Kidney (tissue), 14 donors: Measurements from ENCODE around the gene DLGAP1. TPM values are rescaled to one million over a fixed set of nuclear protein-coding genes. Genes with fewer than 3 reads are reported as not detected.
A peak's percentile ranks its signal among the peaks of the same experiment; 100 is the strongest.

ENCODE experiments used
- DNase-seq, 5 donors: peaks; one replicate each; pipeline ENCODE4 v3.0.0-alpha.2; 2013 to 2020
- FAIRE-seq: peaks from 2 replicates; lab custom pipeline; 2012; peaks lifted over from hg19 to GRCh38; lab: Jason Lieb, UNC
- H3K27ac ChIP-seq, 2 donors: one replicate each; pipeline ENCODE4 v1.7.0; 2013; ENCODE audit warnings: low read depth in 2 of 2, low read length in 2 of 2, inconsistent platforms in 1 of 2
- H3K27me3 ChIP-seq: one replicate; pipeline ENCODE4 v1.7.1; 2013; ENCODE audit warnings: low read length, inconsistent platforms; ENCODE audit not compliant: control insufficient read depth, insufficient read depth
- H3K36me3 ChIP-seq, 3 donors: one replicate each; pipeline versions ENCODE4 v1.7.0 to v1.7.1; 2013; ENCODE audit warnings: low read length in 3 of 3, control low read depth in 1 of 3, inconsistent platforms in 1 of 3; ENCODE audit not compliant: insufficient read depth in 3 of 3, control insufficient read depth in 2 of 3
- H3K4me1 ChIP-seq, 3 donors: one replicate each; pipeline versions ENCODE4 v1.7.0 to v1.7.1; 2013; ENCODE audit warnings: low read length in 3 of 3, inconsistent platforms in 1 of 3, low read depth in 1 of 3; ENCODE audit not compliant: control insufficient read depth in 2 of 3, insufficient read depth in 2 of 3
- H3K4me3 ChIP-seq, 3 donors: one replicate each; pipeline versions ENCODE4 v1.7.0 to v1.8.1; 2013; ENCODE audit warnings: low read length in 3 of 3, control low read depth in 1 of 3, inconsistent platforms in 1 of 3
- H3K9ac ChIP-seq, 3 donors: one replicate each; pipeline versions ENCODE4 v1.7.0 to v1.7.1; 2013; ENCODE audit warnings: low read length in 3 of 3, control low read depth in 1 of 3, inconsistent platforms in 1 of 3
- H3K9me3 ChIP-seq, 3 donors: one replicate each; pipeline versions ENCODE4 v1.7.0 to v1.7.1; 2013; ENCODE audit warnings: low read length in 3 of 3, control low read depth in 1 of 3, inconsistent platforms in 1 of 3; ENCODE audit not compliant: control insufficient read depth in 2 of 3, insufficient read depth in 1 of 3
- CTCF ChIP-seq: IDR thresholded peaks from 3 replicates; pipeline ENCODE4 v1.5.1; 2012; ENCODE audit warnings: mild to moderate bottlenecking, moderate library complexity, borderline replicate concordance; ENCODE audit not compliant: insufficient read depth; ENCODE audit errors: extremely low read depth
- intact Hi-C: fragments of 100-400 bp; cut with DNase I; formaldehyde crosslinking; loops from one replicate; pipeline ENCODE4 v1.11.1; 2022
- polyA plus RNA-seq: library from polyadenylated mRNA; stranded (reverse); fragments of 350-450 nt; fragmentation: Illumina TruSeq; extraction: RNeasy Lipid Tissue Mini Kit (QIAGEN cat#74804); gene quantifications from one replicate; pipeline ENCODE4 v1.2.3, GENCODE V29; 2014; ENCODE audit warnings: low read depth, low replicate concordance; ENCODE audit not compliant: insufficient read depth
- total RNA-seq: library from RNA; stranded (reverse); fragmentation: NEBNext Ultra II Directional; extraction: Animal tissue kit (Norgen Biotek cat#: 25700); gene quantifications from one replicate; pipeline ENCODE4 v1.2.1, GENCODE V29; 2021
- donor health status: control.
- donor health status: control.
- donor health status: control.
- donor health status: control.
- donor health status: control.
- donor health status: DM: yes; HTN: yes; CAD: no.
- donor health status: Normal renal cell carcinoma (clear cell type).

Gene DLGAP1
- total and polyA plus RNA-seq, 2 donors from 2014 or later, result 1.2 to 32.8 TPM

- Histone ChIP-seq H3K9ac (no peak overlapping the region), H3K27ac (no peak overlapping the region), H3K9me3 (peaks cover 0 to 2% (median 0%) of the 10 kb centered on the region in 3 donors), H3K4me3 (peak overlapping the region in 1 of 3 donors; percentile 21), H3K27me3 (no peaks in the 10 kb centered on the region), H3K4me1 (no peaks in the 10 kb centered on the region), H3K36me3 (no peaks in the 10 kb centered on the region)
- no peak for FAIRE-seq
- no peak for DNase-seq
- no peak for TF ChIP-seq CTCF
- intact Hi-C loops, result no loop called here
Measured at GRCh38 chr18:3741333-3741732, 713.8 kb downstream of the DLGAP1 start.

- no peak for DNase-seq
- Histone ChIP-seq H3K4me1 (peaks cover 0 to 3% (median under 1%) of the 10 kb centered on the region in 3 donors), H3K4me3 (no peak overlapping the region), H3K27ac (no peak overlapping the region), H3K9ac (no peak overlapping the region), H3K36me3 (no peaks in the 10 kb centered on the region), H3K27me3 (no peaks in the 10 kb centered on the region), H3K9me3 (no peaks in the 10 kb centered on the region)
- TF ChIP-seq CTCF, result no peak
- FAIRE-seq, result no peak
- intact Hi-C loops, result no loop called here
Measured at GRCh38 chr18:3728704-3729437, 726.2 kb downstream of the DLGAP1 start.

GRCh38 chr18:3727274-3727673, 727.8 kb downstream of the DLGAP1 start:
- H3K4me3 ChIP-seq, result no peak overlapping the region
- peaks cover 5 to 13% (median 6%) of the 10 kb centered on the region in 3 donors for H3K4me1 ChIP-seq
- H3K27ac ChIP-seq, result no peak overlapping the region
- no peak for TF ChIP-seq CTCF
- no peak for DNase-seq
- no peak overlapping the region for H3K9ac ChIP-seq
- H3K9me3 ChIP-seq, result no peaks in the 10 kb centered on the region
- no peaks in the 10 kb centered on the region for H3K36me3 ChIP-seq
- H3K27me3 ChIP-seq, result no peaks in the 10 kb centered on the region
- no peak for FAIRE-seq
- intact Hi-C loops, result no loop called here
